Esophagus (tissue), 2 donors: ENCODE results near the gene FAM168A. TPM values are rescaled to one million over a fixed set of nuclear protein-coding genes. Genes with fewer than 3 reads are reported as not detected.

Source experiments
- H3K27ac ChIP-seq, 2 donors: one replicate each; pipeline ENCODE4 v1.5.1; 2013; ENCODE audit warnings: low read depth in 2 of 2, mild to moderate bottlenecking in 2 of 2, inconsistent platforms in 1 of 2, low read length in 1 of 2, moderate library complexity in 1 of 2
- H3K27me3 ChIP-seq, 2 donors: one replicate each; pipeline ENCODE4 v1.6.1; 2013; ENCODE audit warnings: low read length in 2 of 2, control low read depth in 1 of 2, mild to moderate bottlenecking in 1 of 2; ENCODE audit not compliant: insufficient read depth in 2 of 2, control insufficient read depth in 1 of 2
- H3K36me3 ChIP-seq, 2 donors: one replicate each; pipeline ENCODE4 v1.6.1; 2013; ENCODE audit warnings: low read length in 1 of 2; ENCODE audit not compliant: control insufficient read depth in 2 of 2, insufficient read depth in 2 of 2
- H3K4me1 ChIP-seq, 2 donors: one replicate each; pipeline ENCODE4 v1.6.1; 2013; ENCODE audit warnings: low read length in 1 of 2; ENCODE audit not compliant: control insufficient read depth in 2 of 2, insufficient read depth in 2 of 2
- H3K4me3 ChIP-seq, 2 donors: one replicate each; pipeline ENCODE4 v1.5.1; 2013; ENCODE audit warnings: low read length in 2 of 2, mild to moderate bottlenecking in 2 of 2, low read depth in 1 of 2, moderate library complexity in 1 of 2
- H3K9me3 ChIP-seq, 2 donors: one replicate each; pipeline ENCODE4 v1.6.1; 2013; ENCODE audit warnings: mild to moderate bottlenecking in 2 of 2, low read depth in 1 of 2, low read length in 1 of 2, moderate library complexity in 1 of 2; ENCODE audit not compliant: control insufficient read depth in 2 of 2, insufficient read depth in 1 of 2
- WGBS, 2 donors: extraction: QIAGEN DNeasy Blood & Tissue Kit; methylation state at CpG; one replicate each; pipeline ENCODE4 v1.1.7; 2013; 5-methylcytosine and 5-hydroxymethylcytosine counted together
- polyA plus RNA-seq, 2 donors: library from polyadenylated mRNA; stranded (reverse); fragments of 200-250 nt; gene quantifications; one replicate each; pipeline ENCODE4 v1.2.3, GENCODE V29; 2013
- donor health status: healthy with polysubstance abuse.
- donor health status: Bipolar disorder and iron deficiency.

FAM168A gene
- polyA plus RNA-seq, 2 donors = 4.0 TPM

GRCh38 chr11:73468590-73469161 is 129.2 kb downstream of the FAM168A start:
- H3K27ac ChIP-seq = no peak overlapping the region
- WGBS, 2 donors = 88 to 89% methylated on average over 3 of the region's 3 CpGs

GRCh38 chr11:73467505-73467904 is 130.4 kb downstream of the FAM168A start:
- Histone ChIP-seq H3K36me3 (no peaks in the 10 kb centered on the region), H3K9me3 (no peaks in the 10 kb centered on the region), H3K27me3 (no peaks in the 10 kb centered on the region), H3K4me1 (no peaks in the 10 kb centered on the region), H3K4me3 (no peak overlapping the region), H3K27ac (no peak overlapping the region)
- WGBS, 2 donors = 76 to 81% methylated on average over 2 of the region's 2 CpGs

More at GRCh38 chr11:73468590-73469161, 129.2 kb downstream of the FAM168A start:
- Histone ChIP-seq H3K4me3 (no peak overlapping the region), H3K36me3 (no peaks in the 10 kb centered on the region), H3K4me1 (no peaks in the 10 kb centered on the region), H3K27me3 (no peaks in the 10 kb centered on the region), H3K9me3 (no peaks in the 10 kb centered on the region)

- H3K9me3 ChIP-seq = no peaks in the 10 kb centered on the region
- 88 to 91% methylated on average over 1 of the region's 1 CpG for WGBS, 2 donors
- no peaks in the 10 kb centered on the region for H3K36me3 ChIP-seq
- no peaks in the 10 kb centered on the region for H3K4me1 ChIP-seq
- no peak overlapping the region for H3K4me3 ChIP-seq
- no peak overlapping the region for H3K27ac ChIP-seq
- H3K27me3 ChIP-seq = no peaks in the 10 kb centered on the region
These were observed 131.3 kb downstream of the FAM168A start for GRCh38 chr11:73466643-73467042.

- H3K36me3 ChIP-seq = no peaks in the 10 kb centered on the region
- no peak overlapping the region for H3K4me3 ChIP-seq
- no peaks in the 10 kb centered on the region for H3K27me3 ChIP-seq
- H3K9me3 ChIP-seq = no peaks in the 10 kb centered on the region
- H3K4me1 ChIP-seq = no peaks in the 10 kb centered on the region
- H3K27ac ChIP-seq = no peak overlapping the region
- 80 to 85% methylated on average over 1 of the region's 1 CpG for WGBS, 2 donors
These were observed 132.0 kb downstream of the FAM168A start for GRCh38 chr11:73465871-73466270.

GRCh38 chr11:73465023-73465675 is 132.8 kb downstream of the FAM168A start:
- Histone ChIP-seq H3K27me3 (no peaks in the 10 kb centered on the region), H3K27ac (no peak overlapping the region), H3K9me3 (no peaks in the 10 kb centered on the region), H3K4me3 (no peak overlapping the region), H3K4me1 (no peaks in the 10 kb centered on the region), H3K36me3 (no peaks in the 10 kb centered on the region)
- WGBS, 2 donors = 85 to 89% methylated on average over 3 of the region's 3 CpGs

- no peaks in the 10 kb centered on the region for H3K4me1 ChIP-seq
- no peaks in the 10 kb centered on the region for H3K27me3 ChIP-seq
- H3K9me3 ChIP-seq = no peaks in the 10 kb centered on the region
- H3K4me3 ChIP-seq = no peak overlapping the region
- no peak overlapping the region for H3K27ac ChIP-seq
- 82 to 83% methylated on average over 2 of the region's 2 CpGs for WGBS, 2 donors
- H3K36me3 ChIP-seq = no peaks in the 10 kb centered on the region
These were observed 133.6 kb downstream of the FAM168A start for GRCh38 chr11:73464347-73464746.

- Histone ChIP-seq H3K4me1 (no peaks in the 10 kb centered on the region), H3K27ac (no peak overlapping the region), H3K4me3 (no peak overlapping the region), H3K9me3 (no peaks in the 10 kb centered on the region), H3K36me3 (no peaks in the 10 kb centered on the region), H3K27me3 (no peaks in the 10 kb centered on the region)
- 66 to 67% methylated on average over 2 of the region's 2 CpGs for WGBS, 2 donors
These were observed 134.6 kb downstream of the FAM168A start for GRCh38 chr11:73463359-73463758.

- H3K4me1 ChIP-seq = no peaks in the 10 kb centered on the region
- no peak overlapping the region for H3K4me3 ChIP-seq
- H3K27ac ChIP-seq = no peak overlapping the region
- H3K9me3 ChIP-seq = no peaks in the 10 kb centered on the region
- 70 to 78% methylated on average over 3 of the region's 3 CpGs for WGBS, 2 donors
- H3K27me3 ChIP-seq = no peaks in the 10 kb centered on the region
- no peaks in the 10 kb centered on the region for H3K36me3 ChIP-seq
These were observed 135.9 kb downstream of the FAM168A start for GRCh38 chr11:73461964-73462363.

- H3K9me3 ChIP-seq = no peaks in the 10 kb centered on the region
- WGBS, 2 donors = 51 to 55% methylated on average over 2 of the region's 2 CpGs
- H3K4me1 ChIP-seq = no peaks in the 10 kb centered on the region
- no peaks in the 10 kb centered on the region for H3K27me3 ChIP-seq
- no peaks in the 10 kb centered on the region for H3K36me3 ChIP-seq
- no peak overlapping the region for H3K4me3 ChIP-seq
- no peak overlapping the region for H3K27ac ChIP-seq
These were observed 136.5 kb downstream of the FAM168A start for GRCh38 chr11:73461335-73461840.

- no peaks in the 10 kb centered on the region for H3K9me3 ChIP-seq
- H3K36me3 ChIP-seq = no peaks in the 10 kb centered on the region
- no peak overlapping the region for H3K27ac ChIP-seq
- H3K4me3 ChIP-seq = no peak overlapping the region
- H3K4me1 ChIP-seq = no peaks in the 10 kb centered on the region
- WGBS, 2 donors = 87 to 95% methylated on average over 1 of the region's 1 CpG
- H3K27me3 ChIP-seq = no peaks in the 10 kb centered on the region
These were observed 139.7 kb downstream of the FAM168A start for GRCh38 chr11:73458201-73458600.
